Astrocyte of the spinal cord (primary cell): ENCODE measurements around the gene ABCC10.
"Not testable (repeated sequence)": the region's sequence is repeated elsewhere in the genome, so short reads cannot be mapped to it uniquely, and the experiment has no call there.

ENCODE experiments used
- DNase-seq: peaks from one replicate; pipeline ENCODE4 v3.0.0; 2011; ENCODE audit warnings: low read depth, low spot score
- H3K4me3 ChIP-seq: 2 replicates; pipeline ENCODE4 v1.5.1; 2011; ENCODE audit warnings: low read depth, mild to moderate bottlenecking, low read length, moderate library complexity
- CTCF ChIP-seq: IDR thresholded peaks from 2 replicates; pipeline ENCODE4 v1.5.1; 2012; ENCODE audit warnings: low read depth, mild to moderate bottlenecking, low read length, inconsistent platforms
- in situ Hi-C: cut with HindIII; loops from 2 replicates; pipeline ENCODE4 v1.10.0; 2017; ENCODE audit warnings: low sequenced_read_pairs

ABCC10 gene

GRCh38 chr6:43389730-43390295, 37.5 kb upstream of the ABCC10 start:
- in situ Hi-C loops = no loop called here
- DNase-seq = no peak
- no peak overlapping the region for H3K4me3 ChIP-seq
- TF ChIP-seq CTCF = no peak

- H3K4me3 ChIP-seq, in situ Hi-C loops, DNase-seq: not testable (repeated sequence)
These were observed 36.4 kb upstream of the ABCC10 start for GRCh38 chr6:43390753-43391439.

GRCh38 chr6:43391440-43392031, 35.8 kb upstream of the ABCC10 start:
- H3K4me3 ChIP-seq = no peak overlapping the region
- no peak for TF ChIP-seq CTCF
- DNase-seq = no peak
- in situ Hi-C loops = no loop called here

GRCh38 chr6:43393133-43393532, 34.2 kb upstream of the ABCC10 start:
- H3K4me3 ChIP-seq, DNase-seq, in situ Hi-C loops: not testable (repeated sequence)

- TF ChIP-seq CTCF = no peak
- in situ Hi-C loops = no loop called here
- no peak for DNase-seq
- no peak overlapping the region for H3K4me3 ChIP-seq
These were observed 33.7 kb upstream of the ABCC10 start for GRCh38 chr6:43393602-43394001.

GRCh38 chr6:43394982-43395381, 32.4 kb upstream of the ABCC10 start:
- no peak overlapping the region for H3K4me3 ChIP-seq
- TF ChIP-seq CTCF = no peak
- no peak for DNase-seq
- in situ Hi-C loops = no loop called here

GRCh38 chr6:43395776-43396175, 31.6 kb upstream of the ABCC10 start:
- TF ChIP-seq CTCF = no peak
- in situ Hi-C loops = no loop called here
- H3K4me3 ChIP-seq = no peak overlapping the region
- no peak for DNase-seq
